ENCODE data around the gene CSNK2A3.

The CSNK2A3 gene

GRCh38 chr11:11387207-11387606, 34.2 kb upstream of the CSNK2A3 start:
- Mint-ChIP-seq H3K36me3 (no peaks in the 10 kb centered on the region), H3K27ac (no peak overlapping the region), H3K9me3 (peaks cover 1 to 3% of the 10 kb centered on the region in 2 donors), H3K4me1 (no peaks in the 10 kb centered on the region), H3K4me3 (no peak overlapping the region), H3K27me3 (peaks cover 4 to 5% of the 10 kb centered on the region in 2 donors)
- no peak for DNase-seq
- no peak for ATAC-seq (replicated peaks)

GRCh38 chr11:11384829-11385228, 31.8 kb upstream of the CSNK2A3 start:
- Mint-ChIP-seq H3K4me3 (no peak overlapping the region), H3K9me3 (peaks cover 1 to 3% of the 10 kb centered on the region in 2 donors), H3K27me3 (peaks cover 4 to 5% of the 10 kb centered on the region in 2 donors), H3K36me3 (no peaks in the 10 kb centered on the region), H3K27ac (no peak overlapping the region), H3K4me1 (no peaks in the 10 kb centered on the region)
- ATAC-seq (replicated peaks), result no peak
- DNase-seq, result no peak

DNA sequence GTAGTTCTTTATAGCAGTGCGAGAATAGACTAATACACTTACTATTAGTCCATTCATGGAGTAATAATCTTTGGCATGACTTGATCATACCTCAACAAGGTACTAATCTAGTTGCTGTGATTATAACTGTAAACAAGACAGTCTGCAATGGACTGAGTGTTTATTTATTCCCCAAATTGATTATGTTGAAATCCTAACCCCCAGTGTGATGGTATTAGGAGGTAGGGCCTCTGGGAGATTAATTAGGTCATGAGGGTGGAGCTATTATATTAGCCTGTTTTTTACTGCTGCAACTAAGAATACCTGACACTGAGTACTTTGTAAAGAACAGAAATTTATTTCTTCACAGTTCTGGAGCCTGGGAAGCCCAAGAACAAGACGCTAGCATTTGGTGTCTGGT, 30.9 kb upstream of the CSNK2A3 start:
- ATAC-seq (replicated peaks) (no peak), DNase-seq (no peak)
- Mint-ChIP-seq H3K4me3 (no peak overlapping the region), H3K27ac (no peak overlapping the region), H3K9me3 (peaks cover 1 to 3% of the 10 kb centered on the region in 2 donors), H3K27me3 (peaks cover 4 to 5% of the 10 kb centered on the region in 2 donors), H3K4me1 (no peaks in the 10 kb centered on the region), H3K36me3 (no peaks in the 10 kb centered on the region)

GRCh38 chr11:11382858-11383532, 29.9 kb upstream of the CSNK2A3 start:
- Mint-ChIP-seq H3K27ac (no peak overlapping the region), H3K36me3 (no peaks in the 10 kb centered on the region), H3K9me3 (peaks cover 1 to 3% of the 10 kb centered on the region in 2 donors), H3K27me3 (peaks cover 5 to 8% of the 10 kb centered on the region in 2 donors), H3K4me1 (no peaks in the 10 kb centered on the region), H3K4me3 (no peak overlapping the region)
- DNase-seq, result no peak
- ATAC-seq (replicated peaks), result no peak

DNA sequence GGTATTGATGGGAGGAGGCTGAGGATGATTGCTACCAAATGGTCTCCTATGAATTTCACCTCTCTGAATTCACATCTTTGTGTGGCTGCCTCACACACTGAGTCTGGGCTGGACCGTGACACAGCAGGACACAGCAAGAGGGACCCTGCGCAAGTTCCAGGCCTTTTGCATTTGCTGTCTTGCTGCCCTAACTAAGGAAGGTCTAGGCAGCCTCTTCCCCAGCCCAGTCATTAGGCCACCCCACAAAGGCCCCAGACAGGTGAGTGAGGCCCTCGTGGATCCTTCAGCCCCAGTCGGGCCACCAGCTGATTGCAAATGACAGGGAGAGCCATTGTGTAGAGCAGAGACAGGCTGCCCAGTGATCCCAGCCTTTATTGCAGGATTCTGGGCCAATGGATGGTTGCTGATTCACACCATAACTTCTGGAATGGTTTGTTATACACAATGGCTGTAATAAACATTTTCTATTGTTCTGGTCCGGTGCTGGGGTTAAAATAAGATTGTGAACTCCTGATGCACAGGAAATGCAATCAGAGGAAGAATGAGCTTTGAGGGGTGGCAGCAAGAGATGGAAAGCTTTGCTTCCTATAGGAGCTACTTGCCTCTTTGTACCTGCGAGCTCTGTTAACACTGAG, 28.5 kb upstream of the CSNK2A3 start:
- Mint-ChIP-seq H3K9me3 (peaks cover 1 to 3% of the 10 kb centered on the region in 2 donors), H3K36me3 (no peaks in the 10 kb centered on the region), H3K4me1 (no peaks in the 10 kb centered on the region), H3K27me3 (peaks cover 5 to 10% of the 10 kb centered on the region in 2 donors), H3K4me3 (no peak overlapping the region), H3K27ac (no peak overlapping the region)
- ATAC-seq (replicated peaks), result no peak
- no peak for DNase-seq

DNA sequence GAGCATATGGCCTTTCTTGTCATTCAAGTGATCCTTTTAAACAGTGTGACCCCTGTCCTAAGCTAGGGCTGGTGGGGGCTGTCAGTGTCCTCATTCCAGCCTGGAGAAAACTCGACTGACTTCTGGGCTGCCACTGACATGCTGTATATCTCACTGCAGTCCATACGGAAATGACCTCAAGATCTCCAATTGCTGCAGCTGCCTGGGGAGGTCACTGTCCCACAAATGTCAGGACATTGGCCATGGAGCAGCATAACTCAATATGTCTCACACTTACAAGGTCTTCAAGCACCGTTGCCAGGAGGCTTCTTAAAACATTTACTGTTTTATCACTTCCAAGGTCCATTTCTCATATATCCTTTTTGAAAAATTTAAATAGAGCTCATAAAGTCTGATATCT, 27.8 kb upstream of the CSNK2A3 start:
- peaks cover 1 to 3% of the 10 kb centered on the region in 2 donors for H3K9me3 Mint-ChIP-seq

GRCh38 chr11:11380340-11380739, 27.3 kb upstream of the CSNK2A3 start:
- DNase-seq (no peak), ATAC-seq (replicated peaks) (no peak)
- no peak overlapping the region for H3K27ac Mint-ChIP-seq
- no peaks in the 10 kb centered on the region for H3K4me1 Mint-ChIP-seq
- peaks cover 1 to 3% of the 10 kb centered on the region in 2 donors for H3K9me3 Mint-ChIP-seq
- H3K36me3 Mint-ChIP-seq, result no peaks in the 10 kb centered on the region
- no peak overlapping the region for H3K4me3 Mint-ChIP-seq
- H3K27me3 Mint-ChIP-seq, result peaks cover 5 to 12% of the 10 kb centered on the region in 2 donors

More for the DNA sequence above, 27.8 kb upstream of the CSNK2A3 start:
- Mint-ChIP-seq H3K36me3 (no peaks in the 10 kb centered on the region), H3K27me3 (peaks cover 5 to 12% of the 10 kb centered on the region in 2 donors), H3K4me1 (no peaks in the 10 kb centered on the region), H3K27ac (no peak overlapping the region), H3K4me3 (no peak overlapping the region)
- DNase-seq (no peak), ATAC-seq (replicated peaks) (no peak)

GRCh38 chr11:11379661-11380060, 26.6 kb upstream of the CSNK2A3 start:
- Mint-ChIP-seq H3K36me3 (no peaks in the 10 kb centered on the region), H3K4me3 (no peak overlapping the region), H3K4me1 (no peaks in the 10 kb centered on the region), H3K27me3 (peaks cover 5 to 12% of the 10 kb centered on the region in 2 donors), H3K9me3 (no peaks in the 10 kb centered on the region), H3K27ac (no peak overlapping the region)
- ATAC-seq (replicated peaks) (no peak), DNase-seq (no peak)

DNA sequence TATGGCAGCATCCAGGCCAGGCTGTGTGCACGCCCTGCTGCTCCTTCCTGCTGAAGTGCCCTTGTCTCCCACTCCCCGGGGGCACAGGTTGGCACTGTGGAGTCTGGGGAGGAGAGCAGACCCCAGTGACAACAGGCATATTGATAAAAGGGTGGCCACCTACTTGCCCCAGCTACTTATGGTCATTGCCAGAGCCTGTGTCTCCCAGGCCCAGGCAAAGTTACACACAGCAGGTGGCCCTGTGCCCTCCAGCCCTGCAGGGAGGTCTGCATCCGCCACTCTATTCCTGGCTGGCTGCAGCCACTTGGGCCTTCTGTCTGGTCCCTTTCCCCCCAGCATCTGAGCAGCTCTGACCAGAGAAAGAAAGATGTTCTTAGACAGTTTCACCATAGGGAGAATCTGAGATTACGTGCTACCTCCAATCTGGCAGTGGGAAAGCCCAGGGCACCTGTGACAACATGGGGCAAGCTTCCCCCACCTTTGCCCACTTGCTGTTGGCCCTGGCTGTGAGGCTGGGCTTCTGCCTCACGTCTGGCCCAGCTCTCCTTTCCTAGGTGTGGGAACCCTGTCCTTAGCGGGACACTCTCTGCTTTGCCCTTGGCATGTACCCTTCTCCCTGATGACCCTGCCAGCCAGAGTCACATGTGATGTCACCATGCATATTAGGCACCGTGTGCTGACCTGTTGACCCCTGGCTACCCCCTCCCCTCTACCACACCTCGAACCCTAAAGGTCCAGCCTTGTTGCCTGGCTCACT, 25.3 kb upstream of the CSNK2A3 start:
- H3K4me1 Mint-ChIP-seq, result no peaks in the 10 kb centered on the region
- ATAC-seq (replicated peaks) (no peak), DNase-seq (no peak)
- peaks cover 5 to 8% of the 10 kb centered on the region in 2 donors for H3K27me3 Mint-ChIP-seq
- no peak overlapping the region for H3K4me3 Mint-ChIP-seq
- no peak overlapping the region for H3K27ac Mint-ChIP-seq
- no peaks in the 10 kb centered on the region for H3K36me3 Mint-ChIP-seq
- no peaks in the 10 kb centered on the region for H3K9me3 Mint-ChIP-seq

DNA sequence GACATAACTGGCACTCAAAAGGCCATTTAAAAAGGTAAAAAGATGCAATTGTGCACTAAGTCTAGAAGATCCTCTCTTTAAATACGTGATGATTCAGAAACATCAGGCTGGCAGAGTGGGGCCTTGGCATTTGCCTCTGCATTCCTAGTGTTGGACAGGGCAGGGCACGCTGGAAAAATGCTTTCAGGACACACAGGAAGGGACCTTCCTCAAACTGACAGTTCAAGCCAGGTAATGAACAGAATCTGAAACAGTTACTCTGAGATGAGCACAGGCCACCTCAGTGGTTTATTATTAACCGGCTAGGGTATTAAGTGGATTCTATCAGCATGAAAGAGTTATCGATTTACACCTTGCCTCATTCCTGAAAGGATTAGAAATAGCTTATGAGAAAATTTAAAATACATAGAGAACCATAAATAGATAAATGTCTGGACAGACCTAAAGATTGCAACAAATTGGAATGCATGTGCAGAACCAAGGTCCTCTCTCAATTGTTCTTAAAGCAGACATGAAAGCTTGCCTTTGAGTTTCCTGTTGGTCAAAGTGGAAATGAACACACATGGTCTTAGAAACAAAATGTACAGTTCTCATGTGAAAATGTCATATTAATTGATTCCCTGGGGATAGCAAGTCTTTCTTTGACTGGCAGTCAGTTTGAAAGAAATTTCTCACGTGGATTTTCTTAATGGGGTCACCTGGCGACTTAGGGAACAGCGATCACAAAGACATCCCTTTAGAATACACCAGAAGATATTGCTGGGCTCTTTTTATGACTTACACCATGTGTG, 21.5 kb upstream of the CSNK2A3 start:
- DNase-seq, result no peak
- peaks cover 4 to 9% of the 10 kb centered on the region in 2 donors for H3K4me1 Mint-ChIP-seq
- H3K4me3 Mint-ChIP-seq, result no peak overlapping the region
- H3K36me3 Mint-ChIP-seq, result no peaks in the 10 kb centered on the region
- H3K27ac Mint-ChIP-seq, result no peak overlapping the region
- H3K27me3 Mint-ChIP-seq, result peaks cover 8 to 14% of the 10 kb centered on the region in 2 donors
- no peaks in the 10 kb centered on the region for H3K9me3 Mint-ChIP-seq
- ATAC-seq (replicated peaks), result no peak

- H3K4me1 Mint-ChIP-seq, result peaks cover 4 to 9% of the 10 kb centered on the region in 2 donors
- DNase-seq (no peak), ATAC-seq (replicated peaks) (no peak)
- peaks cover 8 to 13% of the 10 kb centered on the region in 2 donors for H3K27me3 Mint-ChIP-seq
- no peak overlapping the region for H3K4me3 Mint-ChIP-seq
- no peaks in the 10 kb centered on the region for H3K36me3 Mint-ChIP-seq
- H3K27ac Mint-ChIP-seq, result no peak overlapping the region
- no peaks in the 10 kb centered on the region for H3K9me3 Mint-ChIP-seq
Observed at GRCh38 chr11:11373934-11374333, 20.9 kb upstream of the CSNK2A3 start.

DNA sequence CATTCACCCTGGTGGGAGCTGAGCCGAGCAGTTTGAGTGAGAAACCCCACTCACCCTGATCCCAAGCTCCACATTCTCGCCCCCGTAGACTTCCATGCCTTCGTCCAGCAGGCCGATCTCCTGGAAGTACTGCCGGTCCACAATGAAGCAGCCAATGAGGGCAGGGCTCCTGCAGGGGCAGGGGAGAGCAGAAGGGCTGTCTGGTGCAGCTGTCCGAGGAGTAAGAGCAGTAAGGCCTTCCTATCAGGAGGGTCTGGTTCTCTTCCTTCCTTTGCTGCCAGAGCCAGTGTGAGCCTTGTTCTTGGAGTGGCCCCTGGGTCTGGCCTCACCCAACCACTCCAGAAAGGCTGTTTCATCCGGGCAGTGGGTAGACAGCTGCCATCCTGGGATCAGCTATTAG, 19.4 kb upstream of the CSNK2A3 start:
- DNase-seq (no peak), ATAC-seq (replicated peaks) (no peak)
- Mint-ChIP-seq H3K36me3 (no peaks in the 10 kb centered on the region), H3K4me1 (peaks cover 4 to 9% of the 10 kb centered on the region in 2 donors), H3K4me3 (no peak overlapping the region), H3K9me3 (peaks cover 0 to 4% of the 10 kb centered on the region in 2 donors), H3K27me3 (peaks cover 8 to 9% of the 10 kb centered on the region in 2 donors), H3K27ac (no peak overlapping the region)

GRCh38 chr11:11370962-11371303, 17.9 kb upstream of the CSNK2A3 start:
- DNase-seq (no peak), ATAC-seq (replicated peaks) (no peak)
- no peak overlapping the region for H3K4me3 Mint-ChIP-seq
- no peak overlapping the region for H3K27ac Mint-ChIP-seq
- peaks cover 0 to 4% of the 10 kb centered on the region in 2 donors for H3K9me3 Mint-ChIP-seq
- H3K36me3 Mint-ChIP-seq, result no peaks in the 10 kb centered on the region
- H3K4me1 Mint-ChIP-seq, result peaks cover 4 to 9% of the 10 kb centered on the region in 2 donors
- H3K27me3 Mint-ChIP-seq, result peaks cover 6 to 8% of the 10 kb centered on the region in 2 donors

Measured in stimulated activated naive B cell treated with anti-CD40 and anti-IgM and Interleukin-4, amounts not matched to agents 10 μg/mL and 1 μg/mL and 100 μg/mL, for 72 hours (primary cell).